Fibroblast of pulmonary artery (primary cell): ENCODE results near the gene CASZ1.

ENCODE experiments used
- DNase-seq: peaks from one replicate; pipeline ENCODE4 v3.0.0-alpha.2; 2010; ENCODE audit warnings: low read depth
- H3K4me3 ChIP-seq: replicated peaks from 2 replicates; pipeline ENCODE4 v1.5.1; 2011; ENCODE audit warnings: low read depth, mild to moderate bottlenecking, control low read depth, low read length, moderate library complexity
- CTCF ChIP-seq: IDR thresholded peaks from 2 replicates; pipeline ENCODE4 v1.5.1; 2011; ENCODE audit warnings: mild to moderate bottlenecking, control low read depth, low read length, inconsistent platforms; ENCODE audit errors: missing control alignments

Gene CASZ1

GRCh38 chr1:10630661-10631120 lies 165.8 kb downstream of the CASZ1 start:
- no peak overlapping the region for H3K4me3 ChIP-seq
- TF ChIP-seq CTCF = no peak
- no peak for DNase-seq

- DNase-seq = no peak
These were observed 166.5 kb downstream of the CASZ1 start for GRCh38 chr1:10629816-10630571.

GRCh38 chr1:10629091-10629815 lies 167.2 kb downstream of the CASZ1 start:
- TF ChIP-seq CTCF = no peak
- no peak for DNase-seq
- no peak overlapping the region for H3K4me3 ChIP-seq

More at GRCh38 chr1:10629816-10630571, 166.5 kb downstream of the CASZ1 start:
- no peak for TF ChIP-seq CTCF
- H3K4me3 ChIP-seq = no peak overlapping the region

- no peak for TF ChIP-seq CTCF
These were observed 167.8 kb downstream of the CASZ1 start for GRCh38 chr1:10628685-10629084.

GRCh38 chr1:10626791-10627410 lies 169.5 kb downstream of the CASZ1 start:
- no peak for TF ChIP-seq CTCF
- DNase-seq = no peak
- no peak overlapping the region for H3K4me3 ChIP-seq

More at GRCh38 chr1:10628685-10629084, 167.8 kb downstream of the CASZ1 start:
- peak; percentile 24 for DNase-seq
- no peak overlapping the region for H3K4me3 ChIP-seq

GRCh38 chr1:10626131-10626731 lies 170.2 kb downstream of the CASZ1 start:
- no peak overlapping the region for H3K4me3 ChIP-seq
- TF ChIP-seq CTCF = no peak
- DNase-seq = no peak
